ENCODE results near the gene LSM14B. TPM values are rescaled to one million over a fixed set of nuclear protein-coding genes. Genes with fewer than 3 reads are reported as not detected.
A peak's percentile ranks its signal among the peaks of the same experiment; 100 is the strongest.

Gene LSM14B
- total RNA-seq, 1 donor from 2014 or later: 27.6 TPM

- Histone ChIP-seq H3K36me3 (peaks cover 21 to 23% of the 10 kb centered on the region in 2 donors), H3K4me3 (peak within 1 kb of the TSS; percentile 91 to 99), H3K9me3 (no peaks in the 10 kb centered on the region), H3K27me3 (no peaks in the 10 kb centered on the region), H3K4me1 (peaks cover 9 to 31% of the 10 kb centered on the region in 2 donors), H3K27ac (peak within 1 kb of the TSS; percentile 92 to 97)
- peak in 1 of 2 donors; percentile 91 for DNase-seq (ENCODE audit: low spot score in 2 of 2)
- TF ChIP-seq CTCF (IDR thresholded peaks at IDR 0.05): peak in 1 of 3 experiments; percentile 6
- intact Hi-C loops (cut with DNase I): loop anchor here (1.0 to 10.0 kb wide), 5 partner anchors 21 to 654 kb away; partner anchors contain the start of genes LSM14B, MRGBP and OSBPL2
These were observed 21.0 kb downstream of the LSM14B start, which contains the start of the genes PSMA7 and SS18L1 for GRCh38 chr20:62143081-62143956. TSS of gene PSMA7 (minus strand) at chr20:62143394. CDS start at chr20:62143303, 91 bp downstream. TSS of gene SS18L1 (plus strand) at chr20:62143769. CDS start at chr20:62143821, 52 bp downstream.

DNA sequence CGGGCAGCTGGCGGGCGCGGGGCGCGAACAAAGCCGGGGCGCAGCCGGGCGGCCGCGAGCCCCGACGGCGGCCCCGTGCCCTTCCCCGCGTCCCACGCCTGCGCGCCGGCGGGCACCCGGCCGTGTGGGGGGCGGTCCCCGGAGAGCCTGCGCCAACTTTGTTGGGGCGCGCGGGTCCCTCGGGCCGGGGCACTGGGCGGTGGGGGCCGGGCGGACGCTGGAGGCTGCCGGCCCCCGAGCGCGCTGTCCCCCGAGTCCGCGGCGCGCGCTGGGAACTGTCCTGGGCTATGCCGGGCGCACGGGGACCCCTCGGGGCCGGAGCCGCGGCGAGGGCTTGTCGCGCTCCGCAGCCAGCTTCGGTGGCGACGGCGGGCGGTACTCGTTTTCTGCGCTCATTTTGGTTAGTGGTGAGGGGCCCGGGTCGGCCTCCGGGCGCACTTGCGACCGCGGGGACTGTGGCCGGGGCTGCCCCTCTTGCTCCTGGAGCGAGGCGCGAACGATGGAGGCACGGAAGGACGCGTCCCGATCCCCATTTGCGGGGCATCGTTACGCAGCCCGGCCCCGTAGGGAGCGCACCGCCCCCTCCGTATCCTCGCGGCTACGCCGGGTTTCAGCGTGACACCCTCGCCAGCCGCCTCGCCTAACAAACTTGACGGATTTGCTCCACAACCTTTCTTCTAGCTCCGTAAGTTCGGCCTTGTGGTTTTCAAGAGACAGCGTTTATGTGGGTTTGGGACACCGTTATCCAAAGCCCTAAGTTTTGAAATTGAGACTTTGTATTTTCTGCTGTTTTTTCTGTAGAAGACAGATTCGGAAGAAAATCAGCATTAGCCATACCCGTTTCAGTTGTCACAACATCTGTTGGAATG lies 21.9 kb downstream of the LSM14B start:
- Histone ChIP-seq H3K4me1 (peaks cover 9 to 31% of the 10 kb centered on the region in 2 donors), H3K27ac (peak overlapping the region; percentile 92 to 97), H3K27me3 (no peaks in the 10 kb centered on the region), H3K9me3 (no peaks in the 10 kb centered on the region), H3K4me3 (peak overlapping the region; percentile 91 to 99), H3K36me3 (peaks cover 12 to 15% of the 10 kb centered on the region in 2 donors)
- intact Hi-C loops (cut with DNase I): loop anchor here (1.0 to 10.0 kb wide), 6 partner anchors 22 to 653 kb away; partner anchors contain the start of genes LSM14B, MRGBP, OSBPL2 and TAF4
- peak in 1 of 3 experiments; percentile 12 for TF ChIP-seq CTCF (IDR thresholded peaks at IDR 0.05)
- peak in 1 of 2 donors; percentile 72 for DNase-seq (ENCODE audit: low spot score in 2 of 2)

DNA sequence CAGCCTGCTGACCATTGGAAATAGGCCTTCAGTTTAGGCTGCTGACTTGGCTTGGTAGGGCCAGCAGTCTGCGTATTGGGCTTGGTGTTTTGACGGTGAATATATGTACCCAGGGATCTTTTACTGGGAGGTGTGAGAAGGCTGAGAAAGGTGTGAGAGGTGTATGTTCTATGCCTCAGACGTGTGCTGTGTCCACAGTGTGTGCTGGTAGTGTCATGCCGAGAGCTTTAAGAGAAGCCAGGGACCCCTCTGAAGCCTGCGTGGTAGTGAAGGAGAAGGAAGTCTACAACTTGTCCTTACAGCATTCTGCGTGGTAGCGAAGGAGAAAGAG lies 23.4 kb downstream of the LSM14B start:
- no peaks in the 10 kb centered on the region for H3K36me3 ChIP-seq
- no peaks in the 10 kb centered on the region for H3K27me3 ChIP-seq
- no peaks in the 10 kb centered on the region for H3K9me3 ChIP-seq
- peaks cover 9 to 25% of the 10 kb centered on the region in 2 donors for H3K4me1 ChIP-seq
- H3K27ac ChIP-seq: no peak overlapping the region
- H3K4me3 ChIP-seq: peak overlapping the region in 1 of 2 donors; percentile 99
- TF ChIP-seq CTCF (IDR thresholded peaks at IDR 0.05): no peak
- no peak for DNase-seq (ENCODE audit: low spot score in 2 of 2)
- intact Hi-C loops (cut with DNase I): loop anchor here (10.0 kb wide), 1 partner anchor 229 kb away; no protein-coding TSS in a partner anchor

- Histone ChIP-seq H3K4me3 (no peak overlapping the region), H3K4me1 (peaks cover 9 to 20% of the 10 kb centered on the region in 2 donors), H3K27me3 (no peaks in the 10 kb centered on the region), H3K27ac (no peak overlapping the region), H3K9me3 (no peaks in the 10 kb centered on the region), H3K36me3 (no peaks in the 10 kb centered on the region)
- intact Hi-C loops (cut with DNase I): loop anchor here (10.0 kb wide), 1 partner anchor 229 kb away; no protein-coding TSS in a partner anchor
- no peak for DNase-seq (ENCODE audit: low spot score in 2 of 2)
- no peak for TF ChIP-seq CTCF (IDR thresholded peaks at IDR 0.05)
These were observed 23.9 kb downstream of the LSM14B start for GRCh38 chr20:62146019-62146755.

GRCh38 chr20:62147125-62147524 lies 24.9 kb downstream of the LSM14B start:
- intact Hi-C loops (cut with DNase I): loop anchor here (10.0 kb wide), 1 partner anchor 228 kb away; no protein-coding TSS in a partner anchor
- H3K9me3 ChIP-seq: no peaks in the 10 kb centered on the region
- no peak for TF ChIP-seq CTCF (IDR thresholded peaks at IDR 0.05)
- no peaks in the 10 kb centered on the region for H3K27me3 ChIP-seq
- H3K4me3 ChIP-seq: no peak overlapping the region
- H3K27ac ChIP-seq: no peak overlapping the region
- no peak for DNase-seq (ENCODE audit: low spot score in 2 of 2)
- H3K4me1 ChIP-seq: peaks cover 2 to 12% of the 10 kb centered on the region in 2 donors
- H3K36me3 ChIP-seq: no peaks in the 10 kb centered on the region
